WTC11 (cell line): Measurements from ENCODE around the gene ECE1.

ENCODE experiments used
- EMX1 ChIP-seq: fragments of 250-450 bp; sonication (Bioruptor Pico); IDR thresholded peaks from 2 replicates; pipeline ENCODE4 v1.8.0; 2021; ENCODE audit warnings: mild to moderate bottlenecking
- JAZF1 ChIP-seq: fragments of 250-450 bp; sonication (Bioruptor Pico); IDR thresholded peaks from 2 replicates; pipeline ENCODE4 v1.9.0; 2021; ENCODE audit warnings: moderate library complexity, mild to moderate bottlenecking, inconsistent platforms
- MAX ChIP-seq: sonication (generic); formaldehyde crosslinking; IDR thresholded peaks from 2 replicates; pipeline ENCODE4 v1.8.0; 2022; ENCODE audit warnings: mild to moderate bottlenecking, missing genetic modification reagents
- NFE2L1 ChIP-seq: sonication (generic); formaldehyde crosslinking; IDR thresholded peaks from 2 replicates; pipeline ENCODE4 v1.8.1; 2023; ENCODE audit warnings: missing genetic modification reagents
- NFYB ChIP-seq: sonication (generic); formaldehyde crosslinking; conservative IDR thresholded peaks from 2 replicates; pipeline ENCODE4 v1.8.0; 2022; ENCODE audit warnings: low read depth, missing genetic modification reagents
- SP1 ChIP-seq: sonication (generic); formaldehyde crosslinking; conservative IDR thresholded peaks from 2 replicates; pipeline ENCODE4 v1.8.1; 2022; ENCODE audit warnings: missing genetic modification reagents
- ZNF138 ChIP-seq: sonication (generic); formaldehyde crosslinking; conservative IDR thresholded peaks from 2 replicates; pipeline ENCODE4 v1.8.1; 2022; ENCODE audit warnings: mild to moderate bottlenecking, moderate library complexity, missing genetic modification reagents
- ZNF423 ChIP-seq: fragments of 250-450 bp; sonication (Bioruptor Pico); IDR thresholded peaks from 2 replicates; pipeline ENCODE4 v2.1.2; 2022; ENCODE audit warnings: mild to moderate bottlenecking, moderate library complexity
- TF ChIP-seq, protein P1 (sequence below): fragments of 250-450 bp; sonication (Bioruptor Pico); IDR thresholded peaks from 2 replicates; pipeline ENCODE4 v1.9.0; 2021; ENCODE audit warnings: mild to moderate bottlenecking, borderline replicate concordance
- TF ChIP-seq, protein P2 (sequence below): sonication (generic); formaldehyde crosslinking; conservative IDR thresholded peaks from 2 replicates; pipeline ENCODE4 v1.8.1; 2022; ENCODE audit warnings: mild to moderate bottlenecking, missing genetic modification reagents
- TF ChIP-seq, protein P3 (sequence below): sonication (generic); formaldehyde crosslinking; IDR thresholded peaks from 2 replicates; pipeline ENCODE4 v1.8.1; 2023; ENCODE audit warnings: mild to moderate bottlenecking, missing genetic modification reagents, moderate library complexity
- TF ChIP-seq, protein P4 (sequence below): fragments of 200-600 bp; IDR thresholded peaks from 2 replicates; pipeline ENCODE4 v1.8.0; 2022; ENCODE audit warnings: antibody characterized with exemption

DNA sequence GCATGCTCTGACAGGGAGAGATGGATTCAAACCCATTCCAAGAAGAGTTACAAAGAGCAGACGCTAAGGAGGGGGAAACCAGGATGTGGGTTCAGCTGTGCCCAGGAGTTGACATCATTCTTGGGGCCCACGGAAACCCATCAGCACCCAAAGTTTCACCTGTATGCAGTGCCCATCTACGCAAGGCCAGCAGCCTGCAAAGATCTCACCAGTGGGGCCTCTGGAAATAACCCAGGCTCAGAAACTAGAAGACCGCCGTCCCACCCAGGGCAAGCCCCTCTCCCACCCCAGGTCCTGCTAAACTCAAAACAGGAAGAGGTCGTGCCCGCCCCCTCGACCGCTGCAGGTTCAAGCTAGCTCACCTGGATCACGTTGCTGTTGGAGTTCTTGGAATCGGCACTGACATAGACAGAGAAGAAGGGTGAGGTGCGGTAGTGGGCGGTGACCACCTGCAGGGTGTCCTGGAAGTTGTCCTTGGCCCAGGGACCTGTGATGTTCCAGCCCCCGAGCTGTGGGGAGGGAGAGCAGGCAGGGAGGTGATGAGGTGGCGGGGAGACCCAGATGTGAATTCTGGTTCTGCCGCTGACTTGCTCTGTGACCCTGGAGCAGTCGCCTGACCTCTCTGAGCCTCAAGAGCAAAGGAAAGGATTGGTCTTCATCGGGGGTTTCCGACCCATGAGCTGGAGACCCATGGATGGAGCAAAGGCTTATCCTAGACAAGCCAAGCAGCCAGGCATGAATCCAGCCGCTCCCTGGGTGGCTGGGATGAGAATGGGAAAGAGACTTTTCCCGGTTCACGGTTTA, 31.7 kb downstream of the ECE1 start:
- TF ChIP-seq, protein P1, sequence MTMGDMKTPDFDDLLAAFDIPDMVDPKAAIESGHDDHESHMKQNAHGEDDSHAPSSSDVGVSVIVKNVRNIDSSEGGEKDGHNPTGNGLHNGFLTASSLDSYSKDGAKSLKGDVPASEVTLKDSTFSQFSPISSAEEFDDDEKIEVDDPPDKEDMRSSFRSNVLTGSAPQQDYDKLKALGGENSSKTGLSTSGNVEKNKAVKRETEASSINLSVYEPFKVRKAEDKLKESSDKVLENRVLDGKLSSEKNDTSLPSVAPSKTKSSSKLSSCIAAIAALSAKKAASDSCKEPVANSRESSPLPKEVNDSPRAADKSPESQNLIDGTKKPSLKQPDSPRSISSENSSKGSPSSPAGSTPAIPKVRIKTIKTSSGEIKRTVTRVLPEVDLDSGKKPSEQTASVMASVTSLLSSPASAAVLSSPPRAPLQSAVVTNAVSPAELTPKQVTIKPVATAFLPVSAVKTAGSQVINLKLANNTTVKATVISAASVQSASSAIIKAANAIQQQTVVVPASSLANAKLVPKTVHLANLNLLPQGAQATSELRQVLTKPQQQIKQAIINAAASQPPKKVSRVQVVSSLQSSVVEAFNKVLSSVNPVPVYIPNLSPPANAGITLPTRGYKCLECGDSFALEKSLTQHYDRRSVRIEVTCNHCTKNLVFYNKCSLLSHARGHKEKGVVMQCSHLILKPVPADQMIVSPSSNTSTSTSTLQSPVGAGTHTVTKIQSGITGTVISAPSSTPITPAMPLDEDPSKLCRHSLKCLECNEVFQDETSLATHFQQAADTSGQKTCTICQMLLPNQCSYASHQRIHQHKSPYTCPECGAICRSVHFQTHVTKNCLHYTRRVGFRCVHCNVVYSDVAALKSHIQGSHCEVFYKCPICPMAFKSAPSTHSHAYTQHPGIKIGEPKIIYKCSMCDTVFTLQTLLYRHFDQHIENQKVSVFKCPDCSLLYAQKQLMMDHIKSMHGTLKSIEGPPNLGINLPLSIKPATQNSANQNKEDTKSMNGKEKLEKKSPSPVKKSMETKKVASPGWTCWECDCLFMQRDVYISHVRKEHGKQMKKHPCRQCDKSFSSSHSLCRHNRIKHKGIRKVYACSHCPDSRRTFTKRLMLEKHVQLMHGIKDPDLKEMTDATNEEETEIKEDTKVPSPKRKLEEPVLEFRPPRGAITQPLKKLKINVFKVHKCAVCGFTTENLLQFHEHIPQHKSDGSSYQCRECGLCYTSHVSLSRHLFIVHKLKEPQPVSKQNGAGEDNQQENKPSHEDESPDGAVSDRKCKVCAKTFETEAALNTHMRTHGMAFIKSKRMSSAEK (CRISPR knock-in tag) = no peak
- TF ChIP-seq, protein P2, sequence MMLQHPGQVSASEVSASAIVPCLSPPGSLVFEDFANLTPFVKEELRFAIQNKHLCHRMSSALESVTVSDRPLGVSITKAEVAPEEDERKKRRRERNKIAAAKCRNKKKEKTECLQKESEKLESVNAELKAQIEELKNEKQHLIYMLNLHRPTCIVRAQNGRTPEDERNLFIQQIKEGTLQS (CRISPR knock-in tag) = no peak
- TF ChIP-seq, protein P3, sequence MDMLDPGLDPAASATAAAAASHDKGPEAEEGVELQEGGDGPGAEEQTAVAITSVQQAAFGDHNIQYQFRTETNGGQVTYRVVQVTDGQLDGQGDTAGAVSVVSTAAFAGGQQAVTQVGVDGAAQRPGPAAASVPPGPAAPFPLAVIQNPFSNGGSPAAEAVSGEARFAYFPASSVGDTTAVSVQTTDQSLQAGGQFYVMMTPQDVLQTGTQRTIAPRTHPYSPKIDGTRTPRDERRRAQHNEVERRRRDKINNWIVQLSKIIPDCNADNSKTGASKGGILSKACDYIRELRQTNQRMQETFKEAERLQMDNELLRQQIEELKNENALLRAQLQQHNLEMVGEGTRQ (CRISPR knock-in tag) = no peak
- no peak for TF ChIP-seq JAZF1 (CRISPR knock-in tag)
- TF ChIP-seq, protein P4, sequence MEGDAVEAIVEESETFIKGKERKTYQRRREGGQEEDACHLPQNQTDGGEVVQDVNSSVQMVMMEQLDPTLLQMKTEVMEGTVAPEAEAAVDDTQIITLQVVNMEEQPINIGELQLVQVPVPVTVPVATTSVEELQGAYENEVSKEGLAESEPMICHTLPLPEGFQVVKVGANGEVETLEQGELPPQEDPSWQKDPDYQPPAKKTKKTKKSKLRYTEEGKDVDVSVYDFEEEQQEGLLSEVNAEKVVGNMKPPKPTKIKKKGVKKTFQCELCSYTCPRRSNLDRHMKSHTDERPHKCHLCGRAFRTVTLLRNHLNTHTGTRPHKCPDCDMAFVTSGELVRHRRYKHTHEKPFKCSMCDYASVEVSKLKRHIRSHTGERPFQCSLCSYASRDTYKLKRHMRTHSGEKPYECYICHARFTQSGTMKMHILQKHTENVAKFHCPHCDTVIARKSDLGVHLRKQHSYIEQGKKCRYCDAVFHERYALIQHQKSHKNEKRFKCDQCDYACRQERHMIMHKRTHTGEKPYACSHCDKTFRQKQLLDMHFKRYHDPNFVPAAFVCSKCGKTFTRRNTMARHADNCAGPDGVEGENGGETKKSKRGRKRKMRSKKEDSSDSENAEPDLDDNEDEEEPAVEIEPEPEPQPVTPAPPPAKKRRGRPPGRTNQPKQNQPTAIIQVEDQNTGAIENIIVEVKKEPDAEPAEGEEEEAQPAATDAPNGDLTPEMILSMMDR = no peak
- TF ChIP-seq EMX1 (CRISPR knock-in tag) = no peak
- TF ChIP-seq NFE2L1 (CRISPR knock-in tag) = no peak
- TF ChIP-seq ZNF138 (CRISPR knock-in tag) = no peak
- no peak for TF ChIP-seq ZNF423 (CRISPR knock-in tag)
- no peak for TF ChIP-seq SP1 (CRISPR knock-in tag)
- TF ChIP-seq MAX (CRISPR knock-in tag) = no peak
- no peak for TF ChIP-seq NFYB (CRISPR knock-in tag)
